ENCODE results near the gene RASGRF2. TPM values are rescaled to one million over a fixed set of nuclear protein-coding genes. Genes with fewer than 3 reads are reported as not detected.

RASGRF2 gene
- total and polyA plus RNA-seq, 9 donors: 0.40 to 0.95 (median 0.61) TPM

- Histone ChIP-seq H3K27me3 (ENCODE audit: control insufficient read depth, insufficient read depth, low read length) (peaks cover 36% of the 10 kb centered on the region), H3K36me3 (ENCODE audit: control insufficient read depth, insufficient read depth, low read length) (no peaks in the 10 kb centered on the region), H3K9me3 (replicated peaks; ENCODE audit: control insufficient read depth, low read depth, low read length) (no peaks in the 10 kb centered on the region), H3K4me3 (ENCODE audit: low read length) (no peak overlapping the region), H3K4me1 (ENCODE audit: control insufficient read depth, insufficient read depth, low read length) (peaks cover 6% of the 10 kb centered on the region), H3K27ac (ENCODE audit: low read length) (no peak overlapping the region)
- DNase-seq: no peak
- no CpG with 5 or more reads among the region's 2 CpGs for WGBS (ENCODE audit: insufficient coverage)
Observed at GRCh38 chr5:80962630-80963520, 2.7 kb downstream of the RASGRF2 start.

- no peak overlapping the region for H3K4me3 ChIP-seq (ENCODE audit: low read length)
- no peak overlapping the region for H3K27ac ChIP-seq (ENCODE audit: low read length)
- no CpG with 5 or more reads among the region's 2 CpGs for WGBS (ENCODE audit: insufficient coverage)
Observed at GRCh38 chr5:80963521-80963895, 3.3 kb downstream of the RASGRF2 start.

DNA sequence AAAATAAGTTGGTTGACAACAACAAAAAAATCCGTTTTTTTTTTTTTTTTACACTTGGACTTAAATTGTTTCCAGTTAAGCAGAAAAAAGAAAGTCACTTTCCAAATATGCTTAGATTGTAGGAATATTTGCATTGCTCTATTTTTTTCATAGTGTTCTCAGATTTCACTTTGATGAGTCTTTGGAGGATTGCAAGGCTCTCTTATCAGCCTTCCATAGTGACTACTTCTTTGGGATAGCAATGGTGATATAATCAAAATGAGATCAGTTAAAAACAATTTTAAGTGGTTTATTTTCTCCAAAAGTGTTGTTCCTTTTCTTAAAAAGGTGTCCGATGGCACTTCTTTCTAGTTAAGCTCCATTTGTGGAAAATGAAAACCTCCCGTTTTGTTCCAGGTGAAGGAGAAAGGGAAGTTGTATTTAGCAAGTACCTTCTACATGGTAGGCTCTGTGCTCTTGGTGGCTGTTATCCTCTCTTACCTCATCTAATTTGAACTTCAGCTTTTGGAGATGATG, 3.9 kb downstream of the RASGRF2 start:
- H3K36me3 ChIP-seq (ENCODE audit: control insufficient read depth, insufficient read depth, low read length): no peaks in the 10 kb centered on the region
- peaks cover 29% of the 10 kb centered on the region for H3K27me3 ChIP-seq (ENCODE audit: control insufficient read depth, insufficient read depth, low read length)
- H3K27ac ChIP-seq (ENCODE audit: low read length): no peak overlapping the region
- DNase-seq: no peak
- WGBS (ENCODE audit: insufficient coverage): 60% methylated on average over 1 of the region's 3 CpGs
- H3K4me1 ChIP-seq (ENCODE audit: control insufficient read depth, insufficient read depth, low read length): peaks cover 6% of the 10 kb centered on the region
- no peaks in the 10 kb centered on the region for H3K9me3 ChIP-seq (replicated peaks; ENCODE audit: control insufficient read depth, low read depth, low read length)
- no peak overlapping the region for H3K4me3 ChIP-seq (ENCODE audit: low read length)

More at GRCh38 chr5:80963521-80963895, 3.3 kb downstream of the RASGRF2 start:
- no peaks in the 10 kb centered on the region for H3K9me3 ChIP-seq (replicated peaks; ENCODE audit: control insufficient read depth, low read depth, low read length)
- DNase-seq: no peak
- peaks cover 6% of the 10 kb centered on the region for H3K4me1 ChIP-seq (ENCODE audit: control insufficient read depth, insufficient read depth, low read length)
- no peaks in the 10 kb centered on the region for H3K36me3 ChIP-seq (ENCODE audit: control insufficient read depth, insufficient read depth, low read length)
- H3K27me3 ChIP-seq (ENCODE audit: control insufficient read depth, insufficient read depth, low read length): peaks cover 32% of the 10 kb centered on the region

DNA sequence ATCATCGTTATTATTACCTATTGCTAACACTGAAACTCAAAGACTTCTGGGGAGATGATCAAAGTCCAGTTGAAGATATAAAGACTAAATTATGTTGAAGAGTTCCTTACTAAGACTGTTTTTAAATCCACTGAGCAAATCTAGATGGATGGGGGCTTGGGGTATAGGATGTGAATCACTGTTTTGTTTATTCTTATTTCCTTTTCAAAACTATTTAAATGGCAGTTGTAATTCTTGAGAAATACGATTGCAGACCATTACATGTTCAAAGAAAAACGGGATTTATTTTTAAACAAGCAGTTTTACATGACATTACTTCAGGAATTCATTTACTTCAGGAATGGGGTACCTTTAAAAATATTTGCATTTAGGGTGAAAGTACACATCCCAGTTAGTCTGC, 4.3 kb downstream of the RASGRF2 start:
- Histone ChIP-seq H3K27me3 (ENCODE audit: control insufficient read depth, insufficient read depth, low read length) (peaks cover 25% of the 10 kb centered on the region), H3K4me3 (ENCODE audit: low read length) (no peak overlapping the region), H3K4me1 (ENCODE audit: control insufficient read depth, insufficient read depth, low read length) (peaks cover 6% of the 10 kb centered on the region), H3K36me3 (ENCODE audit: control insufficient read depth, insufficient read depth, low read length) (no peaks in the 10 kb centered on the region), H3K9me3 (replicated peaks; ENCODE audit: control insufficient read depth, low read depth, low read length) (no peaks in the 10 kb centered on the region), H3K27ac (ENCODE audit: low read length) (no peak overlapping the region)
- DNase-seq: no peak
- WGBS (ENCODE audit: insufficient coverage): no CpG with 5 or more reads among the region's 3 CpGs

GRCh38 chr5:80964919-80965318, 4.8 kb downstream of the RASGRF2 start:
- WGBS (ENCODE audit: insufficient coverage): no CpG with 5 or more reads among the region's 5 CpGs
- no peak for DNase-seq
- H3K36me3 ChIP-seq (ENCODE audit: control insufficient read depth, insufficient read depth, low read length): no peaks in the 10 kb centered on the region
- peaks cover 6% of the 10 kb centered on the region for H3K4me1 ChIP-seq (ENCODE audit: control insufficient read depth, insufficient read depth, low read length)
- H3K4me3 ChIP-seq (ENCODE audit: low read length): no peak overlapping the region
- H3K27me3 ChIP-seq (ENCODE audit: control insufficient read depth, insufficient read depth, low read length): peaks cover 20% of the 10 kb centered on the region
- no peak overlapping the region for H3K27ac ChIP-seq (ENCODE audit: low read length)
- H3K9me3 ChIP-seq (replicated peaks; ENCODE audit: control insufficient read depth, low read depth, low read length): no peaks in the 10 kb centered on the region

- H3K36me3 ChIP-seq (ENCODE audit: control insufficient read depth, insufficient read depth, low read length): no peaks in the 10 kb centered on the region
- no peaks in the 10 kb centered on the region for H3K9me3 ChIP-seq (replicated peaks; ENCODE audit: control insufficient read depth, low read depth, low read length)
- H3K4me3 ChIP-seq (ENCODE audit: low read length): no peak overlapping the region
- no peak overlapping the region for H3K27ac ChIP-seq (ENCODE audit: low read length)
- H3K4me1 ChIP-seq (ENCODE audit: control insufficient read depth, insufficient read depth, low read length): no peaks in the 10 kb centered on the region
- peak; percentile 71 for DNase-seq
- WGBS (ENCODE audit: insufficient coverage): 0% methylated on average over 1 of the region's 2 CpGs
- H3K27me3 ChIP-seq (ENCODE audit: control insufficient read depth, insufficient read depth, low read length): peaks cover 4% of the 10 kb centered on the region
Observed at GRCh38 chr5:80967500-80968181, 7.5 kb downstream of the RASGRF2 start.

- H3K27me3 ChIP-seq (ENCODE audit: control insufficient read depth, insufficient read depth, low read length): no peaks in the 10 kb centered on the region
- H3K27ac ChIP-seq (ENCODE audit: low read length): no peak overlapping the region
- DNase-seq: no peak
- no peaks in the 10 kb centered on the region for H3K9me3 ChIP-seq (replicated peaks; ENCODE audit: control insufficient read depth, low read depth, low read length)
- 88% methylated on average over 3 of the region's 4 CpGs for WGBS (ENCODE audit: insufficient coverage)
- no peak overlapping the region for H3K4me3 ChIP-seq (ENCODE audit: low read length)
- H3K4me1 ChIP-seq (ENCODE audit: control insufficient read depth, insufficient read depth, low read length): no peaks in the 10 kb centered on the region
- H3K36me3 ChIP-seq (ENCODE audit: control insufficient read depth, insufficient read depth, low read length): no peaks in the 10 kb centered on the region
Observed at GRCh38 chr5:80973027-80973426, 12.9 kb downstream of the RASGRF2 start.

DNA sequence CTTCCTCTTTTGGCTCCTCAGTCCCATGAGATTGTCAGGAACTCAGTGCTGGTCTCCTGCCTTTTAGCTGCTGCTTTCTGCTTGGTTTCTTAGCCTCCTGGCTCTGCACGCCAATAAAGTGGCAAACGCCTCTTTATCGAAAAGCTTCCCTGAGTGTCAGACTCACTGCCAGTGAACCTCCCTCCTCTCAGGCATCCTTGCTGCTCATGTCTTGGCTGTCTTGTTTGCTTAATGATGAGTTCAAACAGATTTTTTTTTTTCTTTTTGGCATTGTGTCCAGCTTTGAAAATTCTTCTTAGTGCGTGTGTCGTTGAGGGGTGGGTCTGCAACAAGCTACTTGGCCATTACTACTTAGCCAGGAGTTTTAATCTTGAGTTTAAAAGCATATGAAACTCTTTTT, 14.9 kb downstream of the RASGRF2 start:
- Histone ChIP-seq H3K36me3 (ENCODE audit: control insufficient read depth, insufficient read depth, low read length) (no peaks in the 10 kb centered on the region), H3K27ac (ENCODE audit: low read length) (no peak overlapping the region), H3K4me3 (ENCODE audit: low read length) (no peak overlapping the region), H3K4me1 (ENCODE audit: control insufficient read depth, insufficient read depth, low read length) (no peaks in the 10 kb centered on the region), H3K27me3 (ENCODE audit: control insufficient read depth, insufficient read depth, low read length) (no peaks in the 10 kb centered on the region), H3K9me3 (replicated peaks; ENCODE audit: control insufficient read depth, low read depth, low read length) (no peaks in the 10 kb centered on the region)
- WGBS (ENCODE audit: insufficient coverage): 70% methylated on average over 3 of the region's 5 CpGs
- DNase-seq: peak; percentile 30

GRCh38 chr5:80976985-80977384, 16.8 kb downstream of the RASGRF2 start:
- Histone ChIP-seq H3K27me3 (ENCODE audit: control insufficient read depth, insufficient read depth, low read length) (no peaks in the 10 kb centered on the region), H3K36me3 (ENCODE audit: control insufficient read depth, insufficient read depth, low read length) (no peaks in the 10 kb centered on the region), H3K27ac (ENCODE audit: low read length) (no peak overlapping the region), H3K9me3 (replicated peaks; ENCODE audit: control insufficient read depth, low read depth, low read length) (no peaks in the 10 kb centered on the region), H3K4me3 (ENCODE audit: low read length) (no peak overlapping the region), H3K4me1 (ENCODE audit: control insufficient read depth, insufficient read depth, low read length) (no peaks in the 10 kb centered on the region)
- 79% methylated on average over 2 of the region's 4 CpGs for WGBS (ENCODE audit: insufficient coverage)
- DNase-seq: no peak

GRCh38 chr5:80977764-80978163, 17.6 kb downstream of the RASGRF2 start:
- Histone ChIP-seq H3K4me1 (ENCODE audit: control insufficient read depth, insufficient read depth, low read length) (no peaks in the 10 kb centered on the region), H3K9me3 (replicated peaks; ENCODE audit: control insufficient read depth, low read depth, low read length) (no peaks in the 10 kb centered on the region), H3K27me3 (ENCODE audit: control insufficient read depth, insufficient read depth, low read length) (no peaks in the 10 kb centered on the region), H3K27ac (ENCODE audit: low read length) (no peak overlapping the region), H3K36me3 (ENCODE audit: control insufficient read depth, insufficient read depth, low read length) (no peaks in the 10 kb centered on the region), H3K4me3 (ENCODE audit: low read length) (no peak overlapping the region)
- DNase-seq: no peak
- no CpG with 5 or more reads among the region's 1 CpG for WGBS (ENCODE audit: insufficient coverage)

Measured in muscle of leg (tissue), 11 donors.